SK-N-SH (cell line): ENCODE data around the gene SIAH3.

ENCODE experiments used
- CHD2 ChIP-seq: fragments of 150-350 bp; IDR thresholded peaks from 2 replicates; pipeline ENCODE4 v1.6.1; 2018; ENCODE audit warnings: low read length; ENCODE audit not compliant: partially characterized antibody
- CTCF ChIP-seq: fragments of 200-600 bp; sonication (generic); IDR thresholded peaks from 2 replicates; pipeline ENCODE4 v1.6.1; 2017; ENCODE audit warnings: antibody characterized with exemption, mild to moderate bottlenecking, moderate library complexity
- EP300 ChIP-seq, 2 experiments: IDR thresholded peaks; 2 replicates each; pipeline versions ENCODE4 v1.4.0 to v1.6.1; 2012; ENCODE audit warnings: borderline replicate concordance in 1 of 2, low read depth in 1 of 2, low read length in 1 of 2
- EZH2phosphoT487 ChIP-seq: fragments of 200-600 bp; sonication (generic); IDR thresholded peaks from 2 replicates; pipeline ENCODE4 v1.6.1; 2017; ENCODE audit warnings: low read depth, mixed run types, mild to moderate bottlenecking, antibody characterized with exemption, moderate library complexity, borderline replicate concordance
- FOSL2 ChIP-seq: IDR thresholded peaks from 2 replicates; pipeline ENCODE4 v1.4.0; 2012; ENCODE audit warnings: low read depth, mild to moderate bottlenecking, moderate library complexity, borderline replicate concordance
- NFIC ChIP-seq: IDR thresholded peaks from 2 replicates; pipeline ENCODE4 v1.4.0; 2012; ENCODE audit warnings: borderline replicate concordance
- POLR2AphosphoS5 ChIP-seq: IDR thresholded peaks from 2 replicates; pipeline ENCODE4 v1.6.1; 2012; ENCODE audit warnings: low read depth, low read length
- RAD21 ChIP-seq: IDR thresholded peaks from 2 replicates; pipeline ENCODE4 v1.6.1; 2012; ENCODE audit warnings: mild to moderate bottlenecking, low read length
- RFX5 ChIP-seq: IDR thresholded peaks from 2 replicates; pipeline ENCODE4 v1.6.1; 2012; ENCODE audit warnings: mild to moderate bottlenecking, improper control_type of control experiment, low read length
- RXRA ChIP-seq: IDR thresholded peaks from 2 replicates; pipeline ENCODE4 v1.4.0; 2012; ENCODE audit warnings: low read depth, mild to moderate bottlenecking, borderline replicate concordance
- SIN3A ChIP-seq: IDR thresholded peaks from 2 replicates; pipeline ENCODE4 v1.6.1; 2012; ENCODE audit warnings: low read depth, mild to moderate bottlenecking, low read length, moderate library complexity, borderline replicate concordance
- TAF1 ChIP-seq: IDR thresholded peaks from 2 replicates; pipeline ENCODE4 v1.6.1; 2012; ENCODE audit warnings: low read depth, mild to moderate bottlenecking, low read length, moderate library complexity, borderline replicate concordance
- TF ChIP-seq, protein P1 (sequence below): IDR thresholded peaks from 2 replicates; pipeline ENCODE4 v1.6.1; 2012; ENCODE audit warnings: mild to moderate bottlenecking, low read depth, low read length, moderate library complexity

- no peak for TF ChIP-seq TAF1
- no peak for TF ChIP-seq EZH2phosphoT487
- TF ChIP-seq RXRA = no peak
- TF ChIP-seq NFIC = no peak
- no peak for TF ChIP-seq CHD2
- TF ChIP-seq RAD21 = no peak
- TF ChIP-seq FOSL2 = no peak
- no peak for TF ChIP-seq SIN3A
- TF ChIP-seq POLR2AphosphoS5 = no peak
- TF ChIP-seq CTCF = no peak
- TF ChIP-seq, protein P1, sequence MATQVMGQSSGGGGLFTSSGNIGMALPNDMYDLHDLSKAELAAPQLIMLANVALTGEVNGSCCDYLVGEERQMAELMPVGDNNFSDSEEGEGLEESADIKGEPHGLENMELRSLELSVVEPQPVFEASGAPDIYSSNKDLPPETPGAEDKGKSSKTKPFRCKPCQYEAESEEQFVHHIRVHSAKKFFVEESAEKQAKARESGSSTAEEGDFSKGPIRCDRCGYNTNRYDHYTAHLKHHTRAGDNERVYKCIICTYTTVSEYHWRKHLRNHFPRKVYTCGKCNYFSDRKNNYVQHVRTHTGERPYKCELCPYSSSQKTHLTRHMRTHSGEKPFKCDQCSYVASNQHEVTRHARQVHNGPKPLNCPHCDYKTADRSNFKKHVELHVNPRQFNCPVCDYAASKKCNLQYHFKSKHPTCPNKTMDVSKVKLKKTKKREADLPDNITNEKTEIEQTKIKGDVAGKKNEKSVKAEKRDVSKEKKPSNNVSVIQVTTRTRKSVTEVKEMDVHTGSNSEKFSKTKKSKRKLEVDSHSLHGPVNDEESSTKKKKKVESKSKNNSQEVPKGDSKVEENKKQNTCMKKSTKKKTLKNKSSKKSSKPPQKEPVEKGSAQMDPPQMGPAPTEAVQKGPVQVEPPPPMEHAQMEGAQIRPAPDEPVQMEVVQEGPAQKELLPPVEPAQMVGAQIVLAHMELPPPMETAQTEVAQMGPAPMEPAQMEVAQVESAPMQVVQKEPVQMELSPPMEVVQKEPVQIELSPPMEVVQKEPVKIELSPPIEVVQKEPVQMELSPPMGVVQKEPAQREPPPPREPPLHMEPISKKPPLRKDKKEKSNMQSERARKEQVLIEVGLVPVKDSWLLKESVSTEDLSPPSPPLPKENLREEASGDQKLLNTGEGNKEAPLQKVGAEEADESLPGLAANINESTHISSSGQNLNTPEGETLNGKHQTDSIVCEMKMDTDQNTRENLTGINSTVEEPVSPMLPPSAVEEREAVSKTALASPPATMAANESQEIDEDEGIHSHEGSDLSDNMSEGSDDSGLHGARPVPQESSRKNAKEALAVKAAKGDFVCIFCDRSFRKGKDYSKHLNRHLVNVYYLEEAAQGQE = no peak
- no peak for TF ChIP-seq RFX5
- TF ChIP-seq EP300 (IDR thresholded peaks at IDR 0.05; ENCODE audit: borderline replicate concordance in 1 of 2, low read depth in 1 of 2, low read length in 1 of 2) = no peak
These were observed 74.8 kb downstream of the SIAH3 start for GRCh38 chr13:45776748-45777147.
